ENCODE data around the gene ZNF595.

ZNF595 gene

DNA sequence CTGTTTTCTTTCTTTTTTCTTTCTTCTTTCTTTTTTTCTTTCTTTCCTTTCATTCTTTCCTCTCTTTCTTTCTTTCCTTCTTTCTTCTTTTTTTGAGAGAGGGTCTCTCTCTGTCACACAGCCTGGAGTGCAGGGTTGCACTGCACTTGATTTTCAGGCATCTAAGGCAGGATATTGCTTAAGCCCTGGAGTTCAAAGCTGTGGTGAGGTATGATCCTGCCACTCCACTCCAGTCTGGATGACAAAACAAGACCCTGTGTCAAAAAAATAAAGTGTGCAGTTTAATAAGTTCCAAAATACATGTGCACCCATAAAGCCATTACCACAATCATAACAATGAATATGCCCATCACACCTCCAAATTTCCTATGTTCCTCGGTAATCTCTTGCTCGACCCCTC lies 60.6 kb downstream of the ZNF595 start:
- Histone ChIP-seq H3K9ac (ENCODE audit: low read depth, low read length) (no peak overlapping the region), H3K9me3 (ENCODE audit: insufficient read depth, low read length, severe bottlenecking) (peaks cover 28% of the 10 kb centered on the region), H3K4me3 (ENCODE audit: low read depth in 1 of 2, low read length in 2 of 2) (no peak overlapping the region), H2AFZ (ENCODE audit: low read depth, low read length) (no peak overlapping the region), H4K20me1 (ENCODE audit: insufficient read depth, low read length) (no peaks in the 10 kb centered on the region), H3K4me2 (ENCODE audit: insufficient read depth, low read length) (no peak overlapping the region), H3K4me1 (ENCODE audit: insufficient read depth, low read length) (peaks cover 23% of the 10 kb centered on the region), H3K36me3 (ENCODE audit: insufficient read depth, low read length) (no peaks in the 10 kb centered on the region), H3K27ac (ENCODE audit: low read length) (peak overlapping the region; percentile 28; the same call in 1 of the 2 replicates), H3K27me3 (ENCODE audit: insufficient read depth, low read length, poor library complexity) (no peaks in the 10 kb centered on the region), H3K79me2 (ENCODE audit: insufficient read depth, low read length) (no peaks in the 10 kb centered on the region)
- ATAC-seq (ENCODE audit: insufficient read depth, low read depth): peak; percentile 70; the same call in 2 of the 3 replicates
- DNase-seq: no peak
- no peak for TF ChIP-seq EZH2 (IDR thresholded peaks at IDR 0.05; ENCODE audit: borderline replicate concordance, low read depth, low read length, severe bottlenecking)
- TF ChIP-seq, protein P1, sequence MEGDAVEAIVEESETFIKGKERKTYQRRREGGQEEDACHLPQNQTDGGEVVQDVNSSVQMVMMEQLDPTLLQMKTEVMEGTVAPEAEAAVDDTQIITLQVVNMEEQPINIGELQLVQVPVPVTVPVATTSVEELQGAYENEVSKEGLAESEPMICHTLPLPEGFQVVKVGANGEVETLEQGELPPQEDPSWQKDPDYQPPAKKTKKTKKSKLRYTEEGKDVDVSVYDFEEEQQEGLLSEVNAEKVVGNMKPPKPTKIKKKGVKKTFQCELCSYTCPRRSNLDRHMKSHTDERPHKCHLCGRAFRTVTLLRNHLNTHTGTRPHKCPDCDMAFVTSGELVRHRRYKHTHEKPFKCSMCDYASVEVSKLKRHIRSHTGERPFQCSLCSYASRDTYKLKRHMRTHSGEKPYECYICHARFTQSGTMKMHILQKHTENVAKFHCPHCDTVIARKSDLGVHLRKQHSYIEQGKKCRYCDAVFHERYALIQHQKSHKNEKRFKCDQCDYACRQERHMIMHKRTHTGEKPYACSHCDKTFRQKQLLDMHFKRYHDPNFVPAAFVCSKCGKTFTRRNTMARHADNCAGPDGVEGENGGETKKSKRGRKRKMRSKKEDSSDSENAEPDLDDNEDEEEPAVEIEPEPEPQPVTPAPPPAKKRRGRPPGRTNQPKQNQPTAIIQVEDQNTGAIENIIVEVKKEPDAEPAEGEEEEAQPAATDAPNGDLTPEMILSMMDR (IDR thresholded peaks at IDR 0.05; ENCODE audit: borderline replicate concordance, extremely low read depth, low read length, poor library complexity, severe bottlenecking): no peak

DNA sequence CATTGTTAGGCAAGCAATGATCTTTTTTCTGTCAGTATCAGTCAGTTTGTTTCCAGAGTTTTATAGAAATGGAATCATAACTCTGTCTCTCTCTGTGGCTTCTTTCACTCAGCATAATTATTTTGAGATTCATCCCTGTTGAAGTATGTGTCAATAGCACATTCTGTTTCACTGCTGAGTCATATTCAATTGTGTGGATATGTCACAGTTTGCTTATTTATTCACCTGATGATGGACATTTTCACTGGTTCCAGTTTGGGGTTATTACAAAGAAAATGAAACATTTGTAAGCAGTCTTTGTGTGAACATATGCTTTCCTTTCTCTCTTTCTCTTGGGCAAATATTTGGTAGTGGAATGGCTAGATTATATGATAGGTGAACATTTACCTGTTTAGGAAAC lies 61.0 kb downstream of the ZNF595 start:
- Histone ChIP-seq H3K27ac (ENCODE audit: low read length) (peak overlapping the region; percentile 28; the same call in 1 of the 2 replicates), H3K27me3 (ENCODE audit: insufficient read depth, low read length, poor library complexity) (no peaks in the 10 kb centered on the region), H3K36me3 (ENCODE audit: insufficient read depth, low read length) (no peaks in the 10 kb centered on the region), H2AFZ (ENCODE audit: low read depth, low read length) (no peak overlapping the region), H3K79me2 (ENCODE audit: insufficient read depth, low read length) (no peaks in the 10 kb centered on the region), H3K4me2 (ENCODE audit: insufficient read depth, low read length) (no peak overlapping the region), H3K9me3 (ENCODE audit: insufficient read depth, low read length, severe bottlenecking) (peaks cover 30% of the 10 kb centered on the region), H3K9ac (ENCODE audit: low read depth, low read length) (no peak overlapping the region), H3K4me1 (ENCODE audit: insufficient read depth, low read length) (peaks cover 27% of the 10 kb centered on the region), H3K4me3 (ENCODE audit: low read depth in 1 of 2, low read length in 2 of 2) (no peak overlapping the region), H4K20me1 (ENCODE audit: insufficient read depth, low read length) (no peaks in the 10 kb centered on the region)
- TF ChIP-seq, protein P1 (IDR thresholded peaks at IDR 0.05; ENCODE audit: borderline replicate concordance, extremely low read depth, low read length, poor library complexity, severe bottlenecking): no peak
- TF ChIP-seq EZH2 (IDR thresholded peaks at IDR 0.05; ENCODE audit: borderline replicate concordance, low read depth, low read length, severe bottlenecking): no peak
- DNase-seq (no peak), ATAC-seq (ENCODE audit: insufficient read depth, low read depth) (no peak)

DNA sequence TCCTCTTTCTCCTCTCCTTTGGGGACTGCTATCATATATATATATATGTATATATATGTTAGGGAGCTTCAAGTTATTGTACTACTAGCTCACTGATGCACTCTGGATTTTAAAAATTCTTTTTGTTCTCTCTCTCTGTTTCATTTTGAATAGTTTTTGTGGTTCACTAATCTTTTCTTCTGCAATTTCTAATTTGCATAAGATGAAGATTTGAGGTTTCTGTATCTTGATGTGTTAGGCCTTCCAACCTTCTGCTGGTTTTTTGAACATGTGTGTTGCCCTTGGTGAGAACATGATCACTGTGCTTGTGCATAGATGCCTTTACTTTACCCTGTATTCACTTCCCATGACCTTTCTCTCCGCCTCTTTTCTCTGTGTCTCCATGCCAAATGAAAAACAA lies 63.4 kb downstream of the ZNF595 start:
- no peak overlapping the region for H3K27ac ChIP-seq (ENCODE audit: low read length)
- H3K4me3 ChIP-seq (ENCODE audit: low read depth in 1 of 2, low read length in 2 of 2): no peak overlapping the region
- H3K9ac ChIP-seq (ENCODE audit: low read depth, low read length): no peak overlapping the region
- H2AFZ ChIP-seq (ENCODE audit: low read depth, low read length): no peak overlapping the region
- no peak for TF ChIP-seq EZH2 (IDR thresholded peaks at IDR 0.05; ENCODE audit: borderline replicate concordance, low read depth, low read length, severe bottlenecking)
- TF ChIP-seq, protein P1 (IDR thresholded peaks at IDR 0.05; ENCODE audit: borderline replicate concordance, extremely low read depth, low read length, poor library complexity, severe bottlenecking): no peak
- H3K4me2 ChIP-seq (ENCODE audit: insufficient read depth, low read length): no peak overlapping the region
- H3K27me3 ChIP-seq (ENCODE audit: insufficient read depth, low read length, poor library complexity): no peaks in the 10 kb centered on the region
- H3K36me3 ChIP-seq (ENCODE audit: insufficient read depth, low read length): no peaks in the 10 kb centered on the region
- DNase-seq (no peak), ATAC-seq (ENCODE audit: insufficient read depth, low read depth) (no peak)
- no peaks in the 10 kb centered on the region for H3K79me2 ChIP-seq (ENCODE audit: insufficient read depth, low read length)
- peaks cover 30% of the 10 kb centered on the region for H3K9me3 ChIP-seq (ENCODE audit: insufficient read depth, low read length, severe bottlenecking)
- H4K20me1 ChIP-seq (ENCODE audit: insufficient read depth, low read length): no peaks in the 10 kb centered on the region
- H3K4me1 ChIP-seq (ENCODE audit: insufficient read depth, low read length): peaks cover 45% of the 10 kb centered on the region

DNA sequence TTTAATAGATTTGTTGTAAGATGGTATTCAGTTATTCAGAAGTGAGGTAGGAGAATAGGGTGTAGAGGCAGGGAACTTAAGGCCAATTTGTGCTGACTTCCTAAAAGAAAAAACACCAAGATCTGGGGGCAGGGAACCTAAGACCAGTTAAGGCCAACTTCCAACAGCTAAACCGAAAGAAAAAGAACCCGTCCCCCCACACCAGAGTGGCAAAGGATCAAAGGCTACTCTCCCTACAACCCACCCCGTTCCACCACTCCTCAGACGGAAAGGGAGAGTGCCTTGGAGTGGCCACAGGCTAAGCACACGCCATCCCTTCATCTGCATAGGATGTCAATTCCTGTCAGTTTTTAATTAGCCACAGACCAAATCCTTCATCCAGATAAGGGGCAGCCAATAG lies 67.5 kb downstream of the ZNF595 start:
- H3K9ac ChIP-seq (ENCODE audit: low read depth, low read length): peak overlapping the region; percentile 56

More for the DNA sequence above, 67.5 kb downstream of the ZNF595 start:
- no peaks in the 10 kb centered on the region for H3K27me3 ChIP-seq (ENCODE audit: insufficient read depth, low read length, poor library complexity)
- peak overlapping the region; percentile 58 for H3K4me2 ChIP-seq (ENCODE audit: insufficient read depth, low read length)
- H3K4me1 ChIP-seq (ENCODE audit: insufficient read depth, low read length): peaks cover 48% of the 10 kb centered on the region
- peaks cover 23% of the 10 kb centered on the region for H3K36me3 ChIP-seq (ENCODE audit: insufficient read depth, low read length)
- H4K20me1 ChIP-seq (ENCODE audit: insufficient read depth, low read length): no peaks in the 10 kb centered on the region
- ATAC-seq (ENCODE audit: insufficient read depth, low read depth) (no peak), DNase-seq (peak; percentile 41)
- H3K27ac ChIP-seq (ENCODE audit: low read length): peak overlapping the region; percentile 93
- no peak for TF ChIP-seq EZH2 (IDR thresholded peaks at IDR 0.05; ENCODE audit: borderline replicate concordance, low read depth, low read length, severe bottlenecking)
- TF ChIP-seq, protein P1 (IDR thresholded peaks at IDR 0.05; ENCODE audit: borderline replicate concordance, extremely low read depth, low read length, poor library complexity, severe bottlenecking): no peak
- peaks cover 62% of the 10 kb centered on the region for H3K9me3 ChIP-seq (ENCODE audit: insufficient read depth, low read length, severe bottlenecking)
- H3K79me2 ChIP-seq (ENCODE audit: insufficient read depth, low read length): peaks cover 23% of the 10 kb centered on the region
- H2AFZ ChIP-seq (ENCODE audit: low read depth, low read length): peak overlapping the region; percentile 63
- peak overlapping the region in 1 of 2 experiments; percentile 46; a peak in 2 of 4 replicates for H3K4me3 ChIP-seq (ENCODE audit: low read depth in 1 of 2, low read length in 2 of 2)
